ENCODE measurements around the gene PAPPA.

The PAPPA gene

GRCh38 chr9:116152390-116152789, 1.2 kb upstream of the PAPPA start:
- no peak for DNase-seq

- DNase-seq, result no peak
Measured at GRCh38 chr9:116152941-116153764, 438 bp upstream of the PAPPA start.

GRCh38 chr9:116154334-116154975, 864 bp downstream of the PAPPA start:
- DNase-seq, result no peak

GRCh38 chr9:116154976-116155697, 1.5 kb downstream of the PAPPA start:
- DNase-seq, result no peak

GRCh38 chr9:116155698-116156039, 2.1 kb downstream of the PAPPA start:
- no peak for DNase-seq

- DNase-seq, result no peak
Measured at GRCh38 chr9:116156621-116157314, 3.2 kb downstream of the PAPPA start.

- no peak for DNase-seq
Measured at GRCh38 chr9:116157436-116158138, 4.0 kb downstream of the PAPPA start.

GRCh38 chr9:116160676-116161571, 7.3 kb downstream of the PAPPA start:
- DNase-seq, result no peak

GRCh38 chr9:116162241-116162781, 8.7 kb downstream of the PAPPA start:
- DNase-seq, result no peak

- no peak for DNase-seq
Measured at GRCh38 chr9:116163293-116164055, 9.9 kb downstream of the PAPPA start.

GRCh38 chr9:116165912-116166311, 12.3 kb downstream of the PAPPA start:
- DNase-seq, result no peak

GRCh38 chr9:116166713-116167112, 13.1 kb downstream of the PAPPA start:
- DNase-seq, result no peak

- no peak for DNase-seq
Measured at GRCh38 chr9:116168231-116168630, 14.6 kb downstream of the PAPPA start.

GRCh38 chr9:116172216-116172615, 18.6 kb downstream of the PAPPA start:
- DNase-seq, result no peak

GRCh38 chr9:116174347-116174746, 20.8 kb downstream of the PAPPA start:
- DNase-seq, result no peak

GRCh38 chr9:116175614-116176013, 22.0 kb downstream of the PAPPA start:
- no peak for DNase-seq

- no peak for DNase-seq
Measured at GRCh38 chr9:116178481-116179211, 25.1 kb downstream of the PAPPA start.

GRCh38 chr9:116179568-116179967, 26.0 kb downstream of the PAPPA start:
- no peak for DNase-seq

GRCh38 chr9:116181853-116182610, 28.4 kb downstream of the PAPPA start:
- DNase-seq, result no peak
